Measurements from ENCODE around the gene FGF2.
A peak's percentile ranks its signal among the peaks of the same experiment; 100 is the strongest.

The FGF2 gene

GRCh38 chr4:122826079-122826527 is 528 bp upstream of the FGF2 start (continued):
- TF ChIP-seq ZNF76 (tag by site-specific recombination; IDR thresholded peaks at IDR 0.05; ENCODE audit: borderline replicate concordance, low read depth) = no peak

GRCh38 chr4:122827258-122827878 is 737 bp downstream of the FGF2 start:
- POLR2A ChIA-PET = no interaction called here
- H3K4me1 ChIP-seq (ENCODE audit: control insufficient read depth, insufficient read depth, low read length) = no peaks in the 10 kb centered on the region
- H3K27ac ChIP-seq (ENCODE audit: extremely low read depth, low read depth, low read length) = peak overlapping the region; percentile 59; the same call in 1 of the 2 replicates
- CTCF ChIA-PET = interaction anchor here (0.7 kb wide), 2 partner anchors 11 to 65 kb away, joined by 3 read pairs; no protein-coding TSS in a partner anchor
- H3K4me3 ChIP-seq (ENCODE audit: low read depth, low read length) = peak overlapping the region; percentile 72
- no peaks in the 10 kb centered on the region for H3K36me3 ChIP-seq (ENCODE audit: control insufficient read depth in 2 of 2, insufficient read depth in 1 of 2, low read length in 2 of 2)
- no peaks in the 10 kb centered on the region for H3K9me3 ChIP-seq (ENCODE audit: control insufficient read depth, insufficient read depth, low read depth, low read length)
- no peak for TF ChIP-seq ZBTB49 (tag by site-specific recombination; IDR thresholded peaks at IDR 0.05; ENCODE audit: low read depth)
- TF ChIP-seq ZNF23 (tag by site-specific recombination; IDR thresholded peaks at IDR 0.05; ENCODE audit: borderline replicate concordance) = no peak
- TF ChIP-seq SETDB1 (IDR thresholded peaks at IDR 0.05; ENCODE audit: insufficient read length, low read length) = no peak
- TF ChIP-seq ZBTB10 (tag by site-specific recombination; IDR thresholded peaks at IDR 0.05) = peak; percentile 78; the same call in 1 of the 2 replicates
- 0 out of 2 replicates have a peak, but pooled peaks have one; percentile 13 for TF ChIP-seq SP7 (tag by site-specific recombination; IDR thresholded peaks at IDR 0.05)
- peak; percentile 59 for TF ChIP-seq ZBTB26 (tag by site-specific recombination; optimal IDR thresholded peaks at IDR 0.05)
- TF ChIP-seq ZNF335 (tag by site-specific recombination; conservative IDR thresholded peaks at IDR 0.05) = peak; percentile 84
- peak; percentile 58; the same call in 1 of the 2 replicates for TF ChIP-seq ZBTB20 (tag by site-specific recombination; IDR thresholded peaks at IDR 0.05)
- no peak for TF ChIP-seq ZNF148 (tag by site-specific recombination; IDR thresholded peaks at IDR 0.05; ENCODE audit: borderline replicate concordance)
- TF ChIP-seq PRDM2 (tag by site-specific recombination; IDR thresholded peaks at IDR 0.05; ENCODE audit: borderline replicate concordance) = no peak
- peak; percentile 77 for TF ChIP-seq PRDM1 (tag by site-specific recombination; IDR thresholded peaks at IDR 0.05)
- no peak for TF ChIP-seq ZNF558 (tag by site-specific recombination; IDR thresholded peaks at IDR 0.05)
- peak; percentile 72 for TF ChIP-seq SCRT1 (tag by site-specific recombination; IDR thresholded peaks at IDR 0.05; ENCODE audit: borderline replicate concordance)
- peak; percentile 92 for TF ChIP-seq SCRT2 (tag by site-specific recombination; IDR thresholded peaks at IDR 0.05)
- no peak for TF ChIP-seq ZSCAN23 (tag by site-specific recombination; IDR thresholded peaks at IDR 0.05)
- TF ChIP-seq GLIS1 (tag by site-specific recombination; IDR thresholded peaks at IDR 0.05) = 0 out of 2 replicates have a peak, but pooled peaks have one; percentile 11
- 0 out of 2 replicates have a peak, but pooled peaks have one; percentile 26 for TF ChIP-seq ZNF501 (tag by site-specific recombination; IDR thresholded peaks at IDR 0.05)
- TF ChIP-seq TCF7L2 (IDR thresholded peaks at IDR 0.05; ENCODE audit: borderline replicate concordance, low read depth, low read length) = no peak

Measured in HEK293 (cell line).